ENCODE data around the gene SIX4. TPM values are rescaled to one million over a fixed set of nuclear protein-coding genes. Genes with fewer than 3 reads are reported as not detected.

SIX4 gene
- total RNA-seq, 1 donor from 2014 or later, result 5.2 TPM

DNA sequence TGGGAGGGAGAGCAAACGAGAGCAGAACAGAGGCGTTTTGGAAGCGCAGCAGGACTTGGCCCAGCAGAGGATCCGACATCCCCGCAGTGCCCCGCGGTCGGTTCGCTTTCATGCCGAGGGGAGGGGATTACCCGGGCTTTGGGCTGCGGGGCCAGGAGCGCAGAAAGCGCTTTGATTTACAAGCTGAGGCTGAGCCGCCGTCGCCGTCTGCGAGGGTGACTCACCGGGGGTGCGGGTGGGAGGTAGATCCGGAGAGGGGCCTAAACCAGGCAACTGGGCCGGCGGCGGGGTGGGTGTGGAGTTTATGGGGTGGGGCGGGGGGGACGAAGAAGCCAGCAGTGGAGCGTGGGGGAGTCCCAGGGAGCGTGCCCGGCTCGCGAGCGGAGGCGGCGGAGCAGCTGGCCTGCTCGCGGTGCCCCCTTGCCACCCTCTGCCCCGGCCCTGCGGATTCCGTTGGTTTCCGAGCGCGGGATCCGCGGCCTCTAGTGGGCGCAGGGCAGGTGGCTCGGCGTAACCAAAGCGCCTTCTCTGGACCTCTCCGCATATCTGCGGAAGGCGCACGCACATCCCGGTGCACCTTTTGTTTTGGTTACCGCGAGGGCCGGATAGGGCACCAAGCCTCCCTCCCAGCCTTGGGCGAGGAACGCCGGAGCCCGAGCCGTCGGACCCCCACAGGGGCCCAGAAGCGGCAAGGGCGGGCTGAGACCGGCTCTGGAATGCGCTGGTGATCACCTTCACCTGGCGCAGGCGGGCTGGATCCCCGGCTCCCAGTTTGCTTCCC, 2.6 kb downstream of the SIX4 start:
- Mint-ChIP-seq H3K9me3 (no peaks in the 10 kb centered on the region), H3K36me3 (ENCODE audit: low read depth) (no peaks in the 10 kb centered on the region), H3K4me1 (peaks cover 22% of the 10 kb centered on the region), H3K4me3 (peak overlapping the region; percentile 98), H3K27ac (ENCODE audit: unreplicated experiment) (no peak overlapping the region), H3K27me3 (ENCODE audit: low read depth) (peaks cover 55% of the 10 kb centered on the region)
- TF ChIP-seq CTCF (conservative IDR thresholded peaks at IDR 0.05), result peak; percentile 49
- peak; percentile 33 for DNase-seq (ENCODE audit: low read depth, low spot score)

DNA sequence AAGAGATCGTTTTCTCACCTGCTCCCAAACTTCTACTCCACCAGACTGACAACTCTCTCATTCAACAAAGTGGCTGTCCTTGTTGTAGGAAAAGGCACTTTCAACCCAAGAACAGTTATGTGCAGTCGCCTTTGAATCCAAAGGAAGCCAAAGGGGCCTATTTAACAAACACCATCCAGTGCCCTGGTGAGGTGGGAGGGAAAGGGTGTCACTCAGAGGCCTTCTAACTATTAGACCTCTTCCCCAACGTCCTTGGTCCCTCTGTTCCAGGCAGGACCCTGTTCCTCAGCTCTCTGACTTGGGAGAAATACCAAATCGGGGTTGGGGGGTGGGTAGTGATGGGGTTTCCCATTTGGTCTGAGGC, 3.2 kb downstream of the SIX4 start:
- peaks cover 55% of the 10 kb centered on the region for H3K27me3 Mint-ChIP-seq (ENCODE audit: low read depth)
- H3K4me3 Mint-ChIP-seq, result peak overlapping the region; percentile 92
- no peak for DNase-seq (ENCODE audit: low read depth, low spot score)
- no peak overlapping the region for H3K27ac Mint-ChIP-seq (ENCODE audit: unreplicated experiment)
- H3K9me3 Mint-ChIP-seq, result no peaks in the 10 kb centered on the region
- no peaks in the 10 kb centered on the region for H3K36me3 Mint-ChIP-seq (ENCODE audit: low read depth)
- H3K4me1 Mint-ChIP-seq, result peaks cover 22% of the 10 kb centered on the region
- TF ChIP-seq CTCF (conservative IDR thresholded peaks at IDR 0.05), result no peak

- no peak overlapping the region for H3K27ac Mint-ChIP-seq (ENCODE audit: unreplicated experiment)
- peak overlapping the region; percentile 92 for H3K4me3 Mint-ChIP-seq
- no peaks in the 10 kb centered on the region for H3K9me3 Mint-ChIP-seq
- H3K36me3 Mint-ChIP-seq (ENCODE audit: low read depth), result no peaks in the 10 kb centered on the region
- DNase-seq (ENCODE audit: low read depth, low spot score), result no peak
- H3K4me1 Mint-ChIP-seq, result peaks cover 22% of the 10 kb centered on the region
- H3K27me3 Mint-ChIP-seq (ENCODE audit: low read depth), result peaks cover 53% of the 10 kb centered on the region
- no peak for TF ChIP-seq CTCF (conservative IDR thresholded peaks at IDR 0.05)
These were observed 3.8 kb downstream of the SIX4 start for GRCh38 chr14:60720391-60720790.

DNA sequence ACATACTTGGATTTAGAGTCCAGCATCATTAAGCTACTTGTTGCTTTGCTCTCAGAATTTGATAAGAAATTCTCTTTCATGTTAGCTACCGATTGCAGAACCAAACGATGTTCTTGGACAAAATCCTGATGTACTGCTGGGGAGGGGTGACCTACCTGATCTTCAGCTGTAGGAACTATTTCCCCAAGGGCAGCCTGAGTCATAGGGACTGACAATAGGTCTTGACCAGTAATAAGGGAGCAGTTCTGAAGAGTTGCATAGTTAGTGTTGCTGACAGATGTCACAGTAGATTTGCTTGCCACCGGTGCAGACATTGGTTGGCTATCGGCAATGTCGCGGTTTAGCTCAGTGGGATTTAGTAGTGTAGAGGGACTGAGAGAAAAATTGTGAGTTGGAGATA, 10.6 kb downstream of the SIX4 start:
- H3K4me3 Mint-ChIP-seq, result no peak overlapping the region
- H3K27ac Mint-ChIP-seq (ENCODE audit: unreplicated experiment), result no peak overlapping the region
- no peak for TF ChIP-seq CTCF (conservative IDR thresholded peaks at IDR 0.05)
- no peaks in the 10 kb centered on the region for H3K36me3 Mint-ChIP-seq (ENCODE audit: low read depth)
- peaks cover 4% of the 10 kb centered on the region for H3K27me3 Mint-ChIP-seq (ENCODE audit: low read depth)
- no peaks in the 10 kb centered on the region for H3K4me1 Mint-ChIP-seq
- no peak for DNase-seq (ENCODE audit: low read depth, low spot score)
- no peaks in the 10 kb centered on the region for H3K9me3 Mint-ChIP-seq

- no peak for DNase-seq (ENCODE audit: low read depth, low spot score)
- Mint-ChIP-seq H3K27me3 (ENCODE audit: low read depth) (no peaks in the 10 kb centered on the region), H3K4me3 (no peak overlapping the region), H3K4me1 (no peaks in the 10 kb centered on the region), H3K36me3 (ENCODE audit: low read depth) (no peaks in the 10 kb centered on the region), H3K27ac (ENCODE audit: unreplicated experiment) (no peak overlapping the region), H3K9me3 (no peaks in the 10 kb centered on the region)
- no peak for TF ChIP-seq CTCF (conservative IDR thresholded peaks at IDR 0.05)
These were observed 13.7 kb downstream of the SIX4 start for GRCh38 chr14:60710494-60710893.

All from neural crest cell (in vitro differentiated cells).